ENCODE results near the gene OAS2. TPM values are rescaled to one million over a fixed set of nuclear protein-coding genes. Genes with fewer than 3 reads are reported as not detected.

The OAS2 gene
- total and polyA plus RNA-seq, 10 donors, result 21.0 to 71.4 (median 43.3) TPM

DNA sequence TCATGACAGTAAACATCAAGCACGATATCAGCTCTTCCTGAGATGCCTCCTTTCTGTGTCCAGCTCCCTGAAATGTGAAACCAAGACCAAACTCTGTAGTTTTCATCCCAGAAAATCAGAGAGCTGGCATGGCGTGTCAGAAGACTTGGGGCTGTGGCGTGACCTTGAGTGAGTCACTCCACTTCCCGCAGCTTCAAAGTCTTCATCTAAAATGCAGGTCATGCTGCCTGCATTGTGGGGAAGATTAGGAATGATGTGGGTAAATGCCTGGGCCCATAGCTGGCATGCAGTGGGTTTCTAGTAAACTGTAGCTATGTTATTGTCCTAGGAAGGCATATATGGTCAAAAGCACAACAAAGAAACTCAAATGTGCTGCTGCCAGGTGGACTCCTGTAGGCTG is 28.8 kb downstream of the OAS2 start:
- H3K36me3 ChIP-seq, result peaks cover 8 to 100% (median 93%) of the 10 kb centered on the region in 6 donors
- no peak overlapping the region for H3K27ac ChIP-seq
- DNase-seq, result no peak
- WGBS, 5 donors, result 80 to 89% (median 82%) methylated on average over 4 of the region's 4 CpGs
- peaks cover 0 to 24% (median 16%) of the 10 kb centered on the region in 8 donors for H3K9me3 ChIP-seq
- no peak overlapping the region for H3K4me3 ChIP-seq
- intact Hi-C loops (cut with DNase I; ENCODE audit: low total_unique reads), result no loop called here
- TF ChIP-seq POLR2A (IDR thresholded peaks at IDR 0.05) (no peak), POLR2AphosphoS5 (IDR thresholded peaks at IDR 0.05) (no peak)
- TF ChIP-seq, protein P1, sequence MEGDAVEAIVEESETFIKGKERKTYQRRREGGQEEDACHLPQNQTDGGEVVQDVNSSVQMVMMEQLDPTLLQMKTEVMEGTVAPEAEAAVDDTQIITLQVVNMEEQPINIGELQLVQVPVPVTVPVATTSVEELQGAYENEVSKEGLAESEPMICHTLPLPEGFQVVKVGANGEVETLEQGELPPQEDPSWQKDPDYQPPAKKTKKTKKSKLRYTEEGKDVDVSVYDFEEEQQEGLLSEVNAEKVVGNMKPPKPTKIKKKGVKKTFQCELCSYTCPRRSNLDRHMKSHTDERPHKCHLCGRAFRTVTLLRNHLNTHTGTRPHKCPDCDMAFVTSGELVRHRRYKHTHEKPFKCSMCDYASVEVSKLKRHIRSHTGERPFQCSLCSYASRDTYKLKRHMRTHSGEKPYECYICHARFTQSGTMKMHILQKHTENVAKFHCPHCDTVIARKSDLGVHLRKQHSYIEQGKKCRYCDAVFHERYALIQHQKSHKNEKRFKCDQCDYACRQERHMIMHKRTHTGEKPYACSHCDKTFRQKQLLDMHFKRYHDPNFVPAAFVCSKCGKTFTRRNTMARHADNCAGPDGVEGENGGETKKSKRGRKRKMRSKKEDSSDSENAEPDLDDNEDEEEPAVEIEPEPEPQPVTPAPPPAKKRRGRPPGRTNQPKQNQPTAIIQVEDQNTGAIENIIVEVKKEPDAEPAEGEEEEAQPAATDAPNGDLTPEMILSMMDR (IDR thresholded peaks at IDR 0.05 in 8 of 11, conservative IDR thresholded peaks at IDR 0.05 in 3 of 11), result no peak
- H3K4me1 ChIP-seq, result no peaks in the 10 kb centered on the region
- no peaks in the 10 kb centered on the region for H3K27me3 ChIP-seq (replicated peaks in 1 of 7)

GRCh38 chr12:113010701-113011100 is 32.4 kb downstream of the OAS2 start:
- WGBS, 5 donors, result 70 to 83% (median 74%) methylated on average over 2 of the region's 2 CpGs
- DNase-seq, result no peak
- Histone ChIP-seq H3K27me3 (replicated peaks in 1 of 7) (no peaks in the 10 kb centered on the region), H3K27ac (no peak overlapping the region), H3K9me3 (peaks cover 0 to 24% (median 16%) of the 10 kb centered on the region in 8 donors), H3K4me3 (no peak overlapping the region), H3K4me1 (no peaks in the 10 kb centered on the region), H3K36me3 (peaks cover 8 to 66% (median 58%) of the 10 kb centered on the region in 6 donors)
- no peak for TF ChIP-seq POLR2A (IDR thresholded peaks at IDR 0.05)
- TF ChIP-seq, protein P1 (IDR thresholded peaks at IDR 0.05 in 8 of 11, conservative IDR thresholded peaks at IDR 0.05 in 3 of 11), result no peak
- no peak for TF ChIP-seq POLR2AphosphoS5 (IDR thresholded peaks at IDR 0.05)
- intact Hi-C loops (cut with DNase I; ENCODE audit: low total_unique reads), result no loop called here

GRCh38 chr12:113014565-113014964 is 36.2 kb downstream of the OAS2 start:
- intact Hi-C loops (cut with DNase I; ENCODE audit: low total_unique reads), result no loop called here
- Histone ChIP-seq H3K4me3 (no peak overlapping the region), H3K27ac (no peak overlapping the region), H3K4me1 (no peaks in the 10 kb centered on the region), H3K27me3 (replicated peaks in 1 of 7) (no peaks in the 10 kb centered on the region), H3K36me3 (peaks cover 0 to 27% (median 21%) of the 10 kb centered on the region in 6 donors), H3K9me3 (peaks cover 0 to 24% (median 16%) of the 10 kb centered on the region in 8 donors)
- TF ChIP-seq POLR2AphosphoS5 (IDR thresholded peaks at IDR 0.05) (no peak), POLR2A (IDR thresholded peaks at IDR 0.05) (no peak)
- TF ChIP-seq, protein P1 (IDR thresholded peaks at IDR 0.05 in 8 of 11, conservative IDR thresholded peaks at IDR 0.05 in 3 of 11), result no peak
- DNase-seq, result no peak
- 48 to 65% (median 61%) methylated on average over 9 of the region's 9 CpGs for WGBS, 5 donors

DNA sequence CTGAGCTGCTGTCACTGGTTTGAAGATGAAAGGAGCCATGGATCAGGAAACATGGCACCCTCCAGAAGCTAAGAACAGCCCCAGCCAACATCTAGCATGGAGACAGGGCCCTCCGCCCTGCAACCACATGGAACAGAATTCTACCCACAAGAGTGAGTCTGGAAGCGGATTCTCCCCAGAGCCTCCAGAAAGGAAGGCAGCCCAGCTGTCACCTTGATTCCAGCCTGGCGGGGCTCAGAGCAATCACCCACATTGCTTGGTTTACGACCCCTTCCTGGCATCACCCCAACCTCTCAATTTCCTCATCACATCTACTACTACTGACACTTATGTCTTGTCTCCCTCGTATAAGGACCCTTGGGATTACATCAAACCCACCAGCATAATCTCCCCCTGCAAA is 38.5 kb downstream of the OAS2 start:
- H3K4me3 ChIP-seq, result no peak overlapping the region
- no peaks in the 10 kb centered on the region for H3K27me3 ChIP-seq (replicated peaks in 1 of 7)
- H3K9me3 ChIP-seq, result peaks cover 0 to 3% (median 0%) of the 10 kb centered on the region in 8 donors
- TF ChIP-seq, protein P1 (IDR thresholded peaks at IDR 0.05 in 8 of 11, conservative IDR thresholded peaks at IDR 0.05 in 3 of 11), result no peak
- TF ChIP-seq POLR2AphosphoS5 (IDR thresholded peaks at IDR 0.05) (no peak), POLR2A (IDR thresholded peaks at IDR 0.05) (no peak)
- H3K4me1 ChIP-seq, result no peaks in the 10 kb centered on the region
- intact Hi-C loops (cut with DNase I; ENCODE audit: low total_unique reads), result no loop called here
- WGBS, 5 donors, result 81 to 91% (median 84%) methylated on average over 5 of the region's 5 CpGs
- no peak for DNase-seq
- H3K36me3 ChIP-seq, result peaks cover 0 to 5% (median under 1%) of the 10 kb centered on the region in 6 donors
- H3K27ac ChIP-seq, result no peak overlapping the region
